GM12891 (cell line): ENCODE measurements around the gene G6PC2. TPM values are rescaled to one million over a fixed set of nuclear protein-coding genes. Genes with fewer than 3 reads are reported as not detected.
"Not testable (repeated sequence)": the region's sequence is repeated elsewhere in the genome, so short reads cannot be mapped to it uniquely, and the experiment has no call there.

Experiments used
- DNase-seq: peaks from one replicate; pipeline ENCODE4 v3.0.0; 2011; ENCODE audit warnings: low spot score; ENCODE audit not compliant: insufficient read length
- FAIRE-seq: peaks from 2 replicates; lab custom pipeline; 2011; peaks lifted over from hg19 to GRCh38; lab: Jason Lieb, UNC
- PAX5 ChIP-seq: IDR thresholded peaks from 2 replicates; pipeline ENCODE4 v1.6.1; 2011; ENCODE audit warnings: low read length, moderate library complexity, mild to moderate bottlenecking; ENCODE audit not compliant: insufficient read depth, severe bottlenecking
- POLR2A ChIP-seq: IDR thresholded peaks from 2 replicates; pipeline ENCODE4 v1.6.1; 2011; ENCODE audit warnings: low read depth, low read length, control low read depth
- POLR2AphosphoS5 ChIP-seq: IDR thresholded peaks from 2 replicates; pipeline ENCODE4 v1.6.1; 2011; ENCODE audit warnings: low read depth, low read length, control low read depth
- POU2F2 ChIP-seq: IDR thresholded peaks from 2 replicates; pipeline ENCODE4 v1.6.1; 2011; ENCODE audit warnings: low read depth, mild to moderate bottlenecking, control low read depth, low read length, moderate library complexity
- SPI1 ChIP-seq: IDR thresholded peaks from 2 replicates; pipeline ENCODE4 v1.6.1; 2011; ENCODE audit warnings: low read depth, low read length, control low read depth
- TAF1 ChIP-seq: IDR thresholded peaks from 2 replicates; pipeline ENCODE4 v1.6.1; 2011; ENCODE audit warnings: low read depth, low read length, control low read depth
- polyA plus RNA-seq: library from polyadenylated mRNA; unstranded; fragments of >200 nt; gene quantifications from one replicate; pipeline ENCODE4 v1.2.1, GENCODE V29; 2012; ENCODE audit warnings: low read depth, missing spikeins, inconsistent platforms; ENCODE audit not compliant: missing spikeins

Gene G6PC2, protein sequence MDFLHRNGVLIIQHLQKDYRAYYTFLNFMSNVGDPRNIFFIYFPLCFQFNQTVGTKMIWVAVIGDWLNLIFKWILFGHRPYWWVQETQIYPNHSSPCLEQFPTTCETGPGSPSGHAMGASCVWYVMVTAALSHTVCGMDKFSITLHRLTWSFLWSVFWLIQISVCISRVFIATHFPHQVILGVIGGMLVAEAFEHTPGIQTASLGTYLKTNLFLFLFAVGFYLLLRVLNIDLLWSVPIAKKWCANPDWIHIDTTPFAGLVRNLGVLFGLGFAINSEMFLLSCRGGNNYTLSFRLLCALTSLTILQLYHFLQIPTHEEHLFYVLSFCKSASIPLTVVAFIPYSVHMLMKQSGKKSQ
- polyA plus RNA-seq, result not detected

- DNase-seq, result no peak
- TF ChIP-seq POLR2A (no peak), PAX5 (no peak), POLR2AphosphoS5 (no peak), SPI1 (no peak), TAF1 (no peak), POU2F2 (no peak)
- no peak for FAIRE-seq
These were observed at the start of gene G6PC2 for GRCh38 chr2:168901003-168901402. TSS of gene G6PC2 (plus strand) at chr2:168901291. CDS start at chr2:168901332, 41 bp downstream.

DNA sequence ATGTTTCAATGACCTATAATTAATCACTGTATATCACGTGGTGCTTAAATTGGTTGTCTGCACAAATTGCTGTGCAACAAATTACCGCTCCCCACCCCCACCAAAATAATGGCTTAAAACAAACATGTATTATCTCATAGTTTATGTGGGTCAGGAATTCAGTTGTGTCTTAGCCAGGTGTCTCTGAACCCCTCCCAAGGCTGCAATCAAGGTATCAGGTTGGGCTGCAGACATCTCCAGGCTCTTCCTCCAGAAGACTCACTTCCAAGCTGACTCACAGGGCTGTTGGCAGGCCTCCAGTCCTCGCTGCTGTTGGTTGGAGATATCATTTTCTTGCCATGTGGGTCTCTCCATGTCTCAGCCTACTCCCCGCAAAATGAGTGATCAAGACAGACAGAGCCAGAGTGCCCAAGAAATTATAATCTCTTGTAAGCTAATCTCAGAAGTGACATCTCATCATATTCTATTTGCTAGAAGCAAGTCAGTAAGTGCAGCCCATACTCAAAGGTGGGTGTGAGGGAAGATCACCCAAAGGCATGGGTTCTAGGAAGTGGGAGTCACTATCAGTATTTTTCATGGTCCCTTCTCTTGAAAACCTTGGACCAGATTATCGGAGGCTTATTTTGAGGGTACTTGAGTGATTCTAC, 49.3 kb upstream of the G6PC2 start:
- no peak for FAIRE-seq
- no peak for TF ChIP-seq SPI1
- no peak for TF ChIP-seq PAX5
- TF ChIP-seq POLR2AphosphoS5, result no peak
- no peak for TF ChIP-seq POLR2A
- no peak for TF ChIP-seq POU2F2
- TF ChIP-seq TAF1, result no peak
- no peak for DNase-seq

GRCh38 chr2:168852481-168852880, 48.6 kb upstream of the G6PC2 start:
- FAIRE-seq (no peak), DNase-seq (no peak)
- TF ChIP-seq TAF1, result no peak
- no peak for TF ChIP-seq POU2F2
- no peak for TF ChIP-seq SPI1
- TF ChIP-seq POLR2A, result no peak
- no peak for TF ChIP-seq POLR2AphosphoS5
- TF ChIP-seq PAX5, result no peak

DNA sequence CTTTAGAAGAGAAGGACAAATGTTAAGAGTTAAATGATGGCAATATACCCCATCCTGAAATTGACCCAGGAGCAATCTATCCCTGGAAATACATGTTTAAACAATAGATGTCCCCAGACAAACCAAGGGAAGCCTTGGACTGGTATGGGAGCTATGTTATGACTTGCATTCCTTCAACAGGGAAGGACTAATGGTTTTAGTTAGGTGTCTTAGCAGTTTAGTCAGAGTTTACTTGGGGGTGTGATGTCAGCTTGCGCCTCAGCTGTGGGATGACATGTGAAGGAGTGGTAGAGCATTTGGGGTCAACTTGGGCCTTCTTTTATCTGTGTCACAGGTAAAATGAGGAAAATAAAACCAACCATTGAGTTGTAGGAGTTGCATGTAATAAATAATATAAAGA, 47.6 kb upstream of the G6PC2 start:
- FAIRE-seq (no peak), DNase-seq (no peak)
- TF ChIP-seq POU2F2 (no peak), PAX5 (no peak), POLR2A (no peak), POLR2AphosphoS5 (no peak)

DNA sequence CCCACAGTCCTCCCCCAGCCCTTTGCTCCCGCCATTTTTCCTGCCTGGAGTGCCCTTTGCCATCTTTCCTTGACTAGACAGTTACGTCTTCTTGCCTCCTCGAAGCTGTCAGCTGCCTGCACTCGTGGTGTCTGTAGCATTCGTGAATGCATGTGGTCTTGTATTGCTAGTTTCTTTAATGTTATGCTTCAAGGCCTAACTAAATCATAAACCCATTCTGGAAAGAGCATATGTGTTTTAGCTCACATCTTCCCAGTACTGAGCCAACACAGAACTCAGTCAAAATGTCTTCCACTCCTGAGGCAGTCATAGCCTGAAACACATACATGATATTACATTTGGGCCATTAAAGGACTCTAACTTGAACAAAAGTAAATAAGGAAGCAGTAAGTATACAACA, 46.4 kb upstream of the G6PC2 start:
- DNase-seq, result no peak
- no peak for TF ChIP-seq POLR2AphosphoS5
- TF ChIP-seq POU2F2, result no peak
- TF ChIP-seq TAF1, result no peak
- no peak for TF ChIP-seq POLR2A
- TF ChIP-seq SPI1, result no peak
- no peak for TF ChIP-seq PAX5
- FAIRE-seq, result no peak

GRCh38 chr2:168855601-168856000, 45.5 kb upstream of the G6PC2 start:
- FAIRE-seq, result no peak
- no peak for DNase-seq
- TF ChIP-seq POLR2AphosphoS5 (no peak), POU2F2 (no peak), TAF1 (no peak), SPI1 (no peak), POLR2A (no peak), PAX5 (no peak)

GRCh38 chr2:168858146-168858545, 42.9 kb upstream of the G6PC2 start:
- no peak for DNase-seq
- FAIRE-seq, result no peak
- TF ChIP-seq POLR2A, result no peak
- no peak for TF ChIP-seq PAX5
- TF ChIP-seq TAF1, result no peak
- no peak for TF ChIP-seq POLR2AphosphoS5
- no peak for TF ChIP-seq SPI1

DNA sequence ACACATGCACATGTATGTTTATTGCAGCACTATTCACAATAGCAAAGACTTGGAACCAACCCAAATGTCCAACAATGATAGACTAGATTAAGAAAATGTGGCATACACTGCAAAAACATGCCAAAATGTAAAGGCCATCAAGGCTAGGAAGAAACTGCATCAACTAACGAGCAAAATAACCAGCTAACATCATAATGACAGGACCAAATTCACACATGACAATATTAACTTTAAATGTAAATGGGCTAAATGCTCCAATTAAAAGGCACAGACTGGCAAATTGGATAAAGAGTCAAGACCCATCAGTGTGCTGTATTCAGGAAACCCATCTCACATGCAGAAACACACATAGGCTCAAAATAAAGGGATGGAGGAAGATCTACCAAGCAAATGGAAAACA, 33.9 kb upstream of the G6PC2 start:
- DNase-seq, FAIRE-seq: not testable (repeated sequence)

GRCh38 chr2:168870369-168870768, 30.7 kb upstream of the G6PC2 start:
- FAIRE-seq, DNase-seq: not testable (repeated sequence)

DNA sequence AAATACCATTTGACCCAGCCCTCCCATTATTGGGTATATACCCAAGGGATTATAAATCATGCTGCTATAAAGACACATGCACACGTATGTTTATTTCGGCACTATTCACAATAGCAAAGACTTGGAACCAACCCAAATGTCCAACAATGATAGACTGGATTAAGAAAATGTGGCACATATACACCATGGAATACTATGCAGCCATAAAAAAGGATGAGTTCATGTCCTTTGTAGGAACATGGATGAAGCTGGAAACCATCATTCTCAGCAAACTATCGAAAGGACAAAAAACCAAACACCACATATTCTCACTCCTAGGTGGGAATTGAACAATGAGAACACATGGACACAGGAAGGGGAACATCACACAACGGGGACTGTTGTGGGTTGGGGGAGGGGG, 30.3 kb upstream of the G6PC2 start:
- not testable (repeated sequence) for FAIRE-seq, DNase-seq
